GM21576 (cell line): ENCODE results near the gene POLR1A.
"Not testable (repeated sequence)": the region's sequence is repeated elsewhere in the genome, so short reads cannot be mapped to it uniquely, and the experiment has no call there.

Experiments used
- ATAC-seq: cut with Tn5 transposase; IDR thresholded peaks from one replicate; pipeline ENCODE4 v1.9.1; 2021; ENCODE audit warnings: mild to moderate bottlenecking, moderate library complexity; ENCODE audit not compliant: unreplicated experiment

The POLR1A gene

GRCh38 chr2:85999061-85999831 is 106.4 kb downstream of the POLR1A start:
- ATAC-seq: peak; percentile 86

- ATAC-seq: no peak
These were observed 107.4 kb downstream of the POLR1A start for GRCh38 chr2:85998071-85998991.

- no peak for ATAC-seq
These were observed 108.4 kb downstream of the POLR1A start for GRCh38 chr2:85997017-85997970.

- ATAC-seq: no peak
These were observed 109.1 kb downstream of the POLR1A start for GRCh38 chr2:85996591-85996990.

- no peak for ATAC-seq
These were observed 109.8 kb downstream of the POLR1A start for GRCh38 chr2:85995648-85996529.

GRCh38 chr2:85994897-85995647 is 110.6 kb downstream of the POLR1A start:
- ATAC-seq: no peak

- ATAC-seq: no peak
These were observed 111.3 kb downstream of the POLR1A start for GRCh38 chr2:85994421-85994777.

GRCh38 chr2:85992611-85993010 is 113.1 kb downstream of the POLR1A start:
- ATAC-seq: no peak

- not testable (repeated sequence) for ATAC-seq
These were observed 113.6 kb downstream of the POLR1A start for GRCh38 chr2:85992053-85992452.

GRCh38 chr2:85990084-85990483 is 115.6 kb downstream of the POLR1A start:
- ATAC-seq: no peak

- ATAC-seq: no peak
These were observed 116.3 kb downstream of the POLR1A start for GRCh38 chr2:85989288-85989865.

GRCh38 chr2:85988914-85989270 is 116.8 kb downstream of the POLR1A start:
- no peak for ATAC-seq

- no peak for ATAC-seq
These were observed 117.3 kb downstream of the POLR1A start for GRCh38 chr2:85988175-85988913.

GRCh38 chr2:85987266-85988174 is 118.2 kb downstream of the POLR1A start:
- no peak for ATAC-seq

GRCh38 chr2:85986121-85986520 is 119.6 kb downstream of the POLR1A start:
- ATAC-seq: no peak

- no peak for ATAC-seq
These were observed 120.9 kb downstream of the POLR1A start for GRCh38 chr2:85984788-85985187.

GRCh38 chr2:85983766-85984165 is 121.9 kb downstream of the POLR1A start:
- ATAC-seq: no peak
